Neural cell (in vitro differentiated cells): Measurements from ENCODE around the gene TANGO6.

ENCODE experiments used
- EP300 ChIP-seq: fragments of 450-650 bp; conservative IDR thresholded peaks from 2 replicates; pipeline ENCODE4 v1.6.1; 2014; ENCODE audit warnings: antibody characterized with exemption, mild to moderate bottlenecking, moderate library complexity; ENCODE audit not compliant: poor library complexity, severe bottlenecking
- EZH2 ChIP-seq: fragments of 200-600, 300-800 bp; shearing (Covaris generic), sonication (generic); IDR thresholded peaks from 2 replicates; pipeline ENCODE4 v1.6.1; 2014; ENCODE audit warnings: antibody characterized with exemption, low read length, borderline replicate concordance, mild to moderate bottlenecking; ENCODE audit not compliant: insufficient read depth, poor library complexity, severe bottlenecking
- POLR2AphosphoS5 ChIP-seq: IDR thresholded peaks from 2 replicates; pipeline ENCODE4 v1.6.1; 2012
- RAD21 ChIP-seq: fragments of 450-650 bp; conservative IDR thresholded peaks from 2 replicates; pipeline ENCODE4 v1.6.1; 2014; ENCODE audit warnings: antibody characterized with exemption, mild to moderate bottlenecking, moderate library complexity
- TAF1 ChIP-seq: IDR thresholded peaks from 2 replicates; pipeline ENCODE4 v1.6.1; 2012; ENCODE audit warnings: low read depth
- TF ChIP-seq, protein P1 (sequence below): fragments of 450-650 bp; IDR thresholded peaks from 2 replicates; pipeline ENCODE4 v1.5.1; 2014; ENCODE audit warnings: antibody characterized with exemption, mild to moderate bottlenecking, moderate library complexity; ENCODE audit not compliant: poor library complexity, severe bottlenecking
- TF ChIP-seq, protein P2 (sequence below): IDR thresholded peaks from 2 replicates; pipeline ENCODE4 v1.6.1; 2012; ENCODE audit warnings: borderline replicate concordance

DNA sequence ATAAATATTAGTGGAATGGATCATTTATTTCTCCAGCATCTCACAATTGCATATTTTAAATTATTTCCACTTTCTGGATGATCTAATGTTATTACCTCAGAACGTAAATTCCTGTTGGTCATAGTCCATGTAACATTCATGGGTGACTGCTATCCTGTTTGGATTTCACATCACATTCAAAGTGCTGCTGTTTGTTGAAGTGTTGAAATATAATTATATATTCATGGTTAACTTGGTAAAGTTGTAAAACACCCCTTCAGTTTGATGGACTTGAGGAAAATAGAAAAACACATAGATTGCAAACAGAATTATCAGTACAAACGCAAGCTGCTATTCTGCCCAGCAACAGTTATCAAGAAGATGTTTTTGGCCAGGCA, 59.6 kb downstream of the TANGO6 start:
- TF ChIP-seq, protein P1, sequence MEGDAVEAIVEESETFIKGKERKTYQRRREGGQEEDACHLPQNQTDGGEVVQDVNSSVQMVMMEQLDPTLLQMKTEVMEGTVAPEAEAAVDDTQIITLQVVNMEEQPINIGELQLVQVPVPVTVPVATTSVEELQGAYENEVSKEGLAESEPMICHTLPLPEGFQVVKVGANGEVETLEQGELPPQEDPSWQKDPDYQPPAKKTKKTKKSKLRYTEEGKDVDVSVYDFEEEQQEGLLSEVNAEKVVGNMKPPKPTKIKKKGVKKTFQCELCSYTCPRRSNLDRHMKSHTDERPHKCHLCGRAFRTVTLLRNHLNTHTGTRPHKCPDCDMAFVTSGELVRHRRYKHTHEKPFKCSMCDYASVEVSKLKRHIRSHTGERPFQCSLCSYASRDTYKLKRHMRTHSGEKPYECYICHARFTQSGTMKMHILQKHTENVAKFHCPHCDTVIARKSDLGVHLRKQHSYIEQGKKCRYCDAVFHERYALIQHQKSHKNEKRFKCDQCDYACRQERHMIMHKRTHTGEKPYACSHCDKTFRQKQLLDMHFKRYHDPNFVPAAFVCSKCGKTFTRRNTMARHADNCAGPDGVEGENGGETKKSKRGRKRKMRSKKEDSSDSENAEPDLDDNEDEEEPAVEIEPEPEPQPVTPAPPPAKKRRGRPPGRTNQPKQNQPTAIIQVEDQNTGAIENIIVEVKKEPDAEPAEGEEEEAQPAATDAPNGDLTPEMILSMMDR, result no peak
- TF ChIP-seq, protein P2, sequence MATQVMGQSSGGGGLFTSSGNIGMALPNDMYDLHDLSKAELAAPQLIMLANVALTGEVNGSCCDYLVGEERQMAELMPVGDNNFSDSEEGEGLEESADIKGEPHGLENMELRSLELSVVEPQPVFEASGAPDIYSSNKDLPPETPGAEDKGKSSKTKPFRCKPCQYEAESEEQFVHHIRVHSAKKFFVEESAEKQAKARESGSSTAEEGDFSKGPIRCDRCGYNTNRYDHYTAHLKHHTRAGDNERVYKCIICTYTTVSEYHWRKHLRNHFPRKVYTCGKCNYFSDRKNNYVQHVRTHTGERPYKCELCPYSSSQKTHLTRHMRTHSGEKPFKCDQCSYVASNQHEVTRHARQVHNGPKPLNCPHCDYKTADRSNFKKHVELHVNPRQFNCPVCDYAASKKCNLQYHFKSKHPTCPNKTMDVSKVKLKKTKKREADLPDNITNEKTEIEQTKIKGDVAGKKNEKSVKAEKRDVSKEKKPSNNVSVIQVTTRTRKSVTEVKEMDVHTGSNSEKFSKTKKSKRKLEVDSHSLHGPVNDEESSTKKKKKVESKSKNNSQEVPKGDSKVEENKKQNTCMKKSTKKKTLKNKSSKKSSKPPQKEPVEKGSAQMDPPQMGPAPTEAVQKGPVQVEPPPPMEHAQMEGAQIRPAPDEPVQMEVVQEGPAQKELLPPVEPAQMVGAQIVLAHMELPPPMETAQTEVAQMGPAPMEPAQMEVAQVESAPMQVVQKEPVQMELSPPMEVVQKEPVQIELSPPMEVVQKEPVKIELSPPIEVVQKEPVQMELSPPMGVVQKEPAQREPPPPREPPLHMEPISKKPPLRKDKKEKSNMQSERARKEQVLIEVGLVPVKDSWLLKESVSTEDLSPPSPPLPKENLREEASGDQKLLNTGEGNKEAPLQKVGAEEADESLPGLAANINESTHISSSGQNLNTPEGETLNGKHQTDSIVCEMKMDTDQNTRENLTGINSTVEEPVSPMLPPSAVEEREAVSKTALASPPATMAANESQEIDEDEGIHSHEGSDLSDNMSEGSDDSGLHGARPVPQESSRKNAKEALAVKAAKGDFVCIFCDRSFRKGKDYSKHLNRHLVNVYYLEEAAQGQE, result no peak
- TF ChIP-seq RAD21 (no peak), TAF1 (no peak), POLR2AphosphoS5 (no peak), EZH2 (no peak), EP300 (no peak)
